ENCODE results near the gene TNFRSF4.
"Not testable (repeated sequence)": the region's sequence is repeated elsewhere in the genome, so short reads cannot be mapped to it uniquely, and the experiment has no call there.

The TNFRSF4 gene

DNA sequence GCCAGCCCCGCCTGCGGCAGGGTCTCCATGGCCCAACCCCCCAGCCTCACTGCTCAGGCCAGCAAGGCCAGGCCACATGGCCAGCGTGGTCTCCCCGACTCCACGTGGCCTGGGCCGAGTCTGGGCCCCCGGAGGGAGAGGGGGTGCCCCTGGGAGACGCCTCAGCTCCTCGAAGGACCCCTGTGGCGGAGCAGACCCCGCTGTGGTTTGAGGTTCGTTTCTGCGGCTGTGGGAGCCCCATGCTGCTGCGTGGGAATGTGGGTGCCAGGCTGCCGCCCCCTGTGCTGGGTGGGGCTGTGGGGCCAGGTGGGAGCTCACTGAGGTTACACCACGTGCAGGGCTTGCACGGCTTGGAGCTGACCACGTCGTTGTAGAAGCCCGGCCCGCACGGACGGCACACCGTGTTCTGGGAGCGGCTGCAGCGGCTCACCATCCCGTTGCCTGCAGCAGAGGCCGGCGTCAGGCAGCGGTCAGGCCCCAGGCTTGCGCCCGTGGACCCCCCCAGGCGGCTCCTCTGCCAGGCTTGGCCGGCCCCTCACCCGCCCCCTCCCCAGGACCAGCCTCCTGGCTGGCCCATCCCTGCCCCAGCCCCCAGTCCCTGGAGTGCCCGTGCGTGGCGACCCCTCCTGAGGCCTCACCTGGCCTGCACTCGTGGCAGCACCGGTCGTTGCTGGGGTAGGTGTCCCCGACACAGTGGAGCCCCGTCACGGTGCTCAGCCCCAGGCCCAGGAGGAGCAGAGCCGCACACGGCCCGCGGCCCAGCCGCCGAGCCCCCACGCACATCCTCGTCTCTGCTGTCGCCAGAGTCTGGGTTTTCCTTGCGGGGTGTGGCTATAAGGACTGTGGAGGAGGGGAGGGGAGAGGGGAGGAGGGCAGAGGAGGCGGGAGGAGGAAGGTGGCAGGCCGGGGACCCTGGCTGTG lies at the start of gene TNFRSF4:
TSS of gene TNFRSF4 (minus strand) at position 809 of the 921 bp plus-strand sequence. CDS start at position 783, 26 bp downstream.
- DNase-seq (ENCODE audit: low spot score) = no peak

GRCh38 chr1:1262758-1263157 lies 48.8 kb upstream of the TNFRSF4 start:
- DNase-seq (ENCODE audit: low spot score) = no peak

DNA sequence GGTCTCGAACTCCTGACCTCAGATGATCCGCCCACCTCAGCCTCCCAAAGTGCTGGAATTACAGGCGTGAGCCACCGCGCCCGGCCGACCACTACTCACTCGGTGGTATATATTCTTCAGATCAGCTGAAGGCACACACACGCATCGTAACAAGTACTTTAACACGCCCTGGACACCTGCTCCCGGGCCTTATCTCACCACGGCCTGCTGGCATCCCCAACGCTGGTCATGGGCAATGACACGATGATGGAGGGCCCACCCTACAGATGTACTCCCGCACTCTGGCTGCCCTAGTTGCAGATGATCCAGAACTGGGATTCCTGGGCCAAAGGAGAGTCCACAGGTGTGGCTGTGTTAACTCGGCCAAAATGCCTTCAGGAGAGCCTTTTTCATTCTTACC lies 48.1 kb upstream of the TNFRSF4 start:
- no peak for DNase-seq (ENCODE audit: low spot score)

- DNase-seq (ENCODE audit: low spot score) = no peak
Measured at GRCh38 chr1:1260843-1261560, 47.0 kb upstream of the TNFRSF4 start.

DNA sequence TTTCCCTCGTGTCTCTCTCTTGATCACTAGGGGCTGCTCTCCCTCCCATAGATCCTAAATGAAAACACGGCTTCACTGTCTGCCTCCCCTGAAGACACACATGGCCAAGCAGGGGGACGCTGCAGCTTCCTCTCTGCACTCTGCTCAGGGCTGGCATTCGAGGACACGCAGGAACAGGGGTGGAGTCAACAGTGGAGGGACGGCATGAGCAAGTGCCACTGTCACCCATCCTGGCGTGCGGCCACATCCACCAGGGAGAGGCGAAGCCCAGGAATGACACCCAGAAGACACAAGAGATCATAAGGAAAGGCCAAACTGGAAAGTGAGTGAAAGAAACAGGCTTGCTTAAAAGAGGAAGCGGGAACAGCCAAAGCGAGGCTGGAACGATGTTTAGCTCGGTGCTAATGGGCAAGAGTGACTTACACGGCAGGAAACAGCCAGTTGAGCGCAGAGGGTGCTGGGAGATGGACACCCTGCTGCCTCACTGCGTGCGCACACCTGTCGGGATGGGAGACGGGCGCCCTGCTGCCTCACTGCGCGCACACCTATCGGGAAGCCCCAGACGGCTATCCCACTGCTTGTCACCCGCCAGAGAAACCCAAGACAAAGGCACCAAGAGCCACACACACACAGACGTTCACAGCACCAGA lies 46.1 kb upstream of the TNFRSF4 start:
- DNase-seq (ENCODE audit: low spot score) = no peak

- DNase-seq (ENCODE audit: low spot score) = no peak
Measured at GRCh38 chr1:1259540-1259939, 45.6 kb upstream of the TNFRSF4 start.

DNA sequence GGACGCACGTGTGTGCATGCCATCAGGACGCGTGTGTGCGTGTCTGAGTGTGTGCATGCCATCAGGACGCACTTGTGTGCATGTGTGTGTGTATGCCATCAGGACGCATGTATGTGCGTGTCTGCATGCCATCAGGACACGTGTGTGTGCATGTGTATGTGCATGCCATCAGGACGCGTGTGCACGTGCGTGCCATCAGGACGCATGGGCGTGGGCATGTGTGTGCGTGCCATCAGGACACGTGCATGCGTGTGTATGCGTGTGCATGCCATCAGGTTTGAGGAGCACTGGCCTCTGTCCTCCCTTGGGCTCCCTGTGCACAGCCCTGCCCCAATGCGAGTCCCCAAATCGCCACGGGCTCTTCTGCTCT lies 45.2 kb upstream of the TNFRSF4 start:
- no peak for DNase-seq (ENCODE audit: low spot score)

DNA sequence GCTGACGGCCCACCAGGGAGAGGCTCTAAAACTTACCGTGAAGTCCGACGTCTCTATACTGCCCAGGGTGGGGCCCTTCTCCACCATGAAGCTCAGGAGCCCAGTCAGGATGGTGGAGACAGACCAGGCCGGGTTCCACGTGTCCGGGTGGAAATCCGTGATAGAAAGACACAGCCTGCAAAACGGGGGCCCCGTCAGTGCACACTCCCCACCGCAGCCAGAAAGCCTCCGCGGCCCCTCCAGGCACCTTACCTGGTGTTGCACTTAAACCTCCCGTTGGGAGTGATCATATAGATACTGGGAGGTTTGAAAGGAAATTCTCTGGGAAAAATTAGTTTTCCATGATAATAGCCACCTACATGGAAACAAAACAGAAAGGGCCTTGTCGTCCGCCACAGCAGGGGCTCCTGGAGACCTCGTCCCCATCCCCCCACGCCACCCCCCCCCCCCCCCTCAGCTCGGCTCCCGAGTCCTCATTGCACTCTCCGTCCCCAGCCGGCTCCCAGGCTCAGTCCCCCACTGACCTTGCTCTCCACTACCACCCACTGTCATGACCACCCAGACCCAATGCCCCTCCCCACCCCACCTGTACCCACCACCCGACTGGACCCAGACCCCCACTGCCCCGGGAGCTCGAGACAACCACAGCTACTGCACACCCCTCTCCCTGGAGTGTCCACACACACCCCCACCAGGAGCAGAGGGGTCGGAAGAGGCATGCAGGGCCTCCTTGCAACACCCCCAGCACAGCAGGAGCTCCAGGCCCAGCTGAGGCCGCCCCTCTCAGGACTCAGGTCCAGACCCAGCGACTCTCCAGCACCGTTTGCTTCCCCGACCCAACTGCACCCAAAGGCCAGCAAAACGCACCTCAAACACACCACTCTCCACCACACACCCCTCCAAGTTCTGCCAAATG lies 43.3 kb upstream of the TNFRSF4 start:
- DNase-seq (ENCODE audit: low spot score) = no peak

DNA sequence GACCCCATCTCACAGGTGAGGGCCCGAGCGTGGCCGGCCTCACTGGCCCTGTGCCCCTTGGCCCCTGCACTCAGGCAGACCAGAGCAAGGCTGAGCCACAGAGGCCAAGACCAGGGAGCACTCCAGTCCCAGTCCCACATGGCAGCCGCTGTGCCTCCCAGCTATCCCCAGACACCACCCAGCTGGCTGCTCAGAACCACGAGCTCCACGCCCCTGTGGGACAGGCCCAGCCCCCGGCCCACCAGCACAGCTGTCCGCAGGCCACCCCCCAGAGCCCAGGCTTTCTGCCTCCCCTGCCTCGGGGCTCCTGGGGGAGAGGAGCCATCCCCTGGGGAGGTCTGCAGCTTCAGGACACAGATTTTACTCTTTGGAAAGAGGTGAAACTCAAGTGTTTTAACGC lies 41.7 kb upstream of the TNFRSF4 start:
- DNase-seq (ENCODE audit: low spot score) = no peak

GRCh38 chr1:1255078-1255477 lies 41.1 kb upstream of the TNFRSF4 start:
- DNase-seq (ENCODE audit: low spot score) = no peak

DNA sequence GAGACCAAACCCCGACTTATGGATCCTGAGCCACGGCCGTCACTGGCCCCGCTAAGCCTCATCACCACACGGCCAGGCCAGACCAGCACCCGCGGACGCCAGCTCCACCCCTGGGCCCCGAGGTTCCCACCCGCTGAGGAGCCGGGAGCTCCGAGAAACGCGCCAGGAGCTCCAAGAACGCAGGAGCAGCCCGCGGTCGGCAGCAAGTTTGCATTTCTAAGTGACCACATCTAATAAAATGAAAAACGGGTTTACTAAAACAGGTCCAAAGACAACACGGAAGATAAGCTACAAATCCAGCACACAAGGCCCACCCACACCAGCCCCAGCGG lies 40.7 kb upstream of the TNFRSF4 start:
- DNase-seq (ENCODE audit: low spot score) = no peak

- no peak for DNase-seq (ENCODE audit: low spot score)
Measured at GRCh38 chr1:1253972-1254666, 40.2 kb upstream of the TNFRSF4 start.

- DNase-seq (ENCODE audit: low spot score) = no peak
Measured at GRCh38 chr1:1253314-1253713, 39.4 kb upstream of the TNFRSF4 start.

GRCh38 chr1:1250786-1251284 lies 36.9 kb upstream of the TNFRSF4 start:
- no peak for DNase-seq (ENCODE audit: low spot score)

- not testable (repeated sequence) for DNase-seq (ENCODE audit: low spot score)
Measured at GRCh38 chr1:1248009-1248913, 34.3 kb upstream of the TNFRSF4 start.

DNA sequence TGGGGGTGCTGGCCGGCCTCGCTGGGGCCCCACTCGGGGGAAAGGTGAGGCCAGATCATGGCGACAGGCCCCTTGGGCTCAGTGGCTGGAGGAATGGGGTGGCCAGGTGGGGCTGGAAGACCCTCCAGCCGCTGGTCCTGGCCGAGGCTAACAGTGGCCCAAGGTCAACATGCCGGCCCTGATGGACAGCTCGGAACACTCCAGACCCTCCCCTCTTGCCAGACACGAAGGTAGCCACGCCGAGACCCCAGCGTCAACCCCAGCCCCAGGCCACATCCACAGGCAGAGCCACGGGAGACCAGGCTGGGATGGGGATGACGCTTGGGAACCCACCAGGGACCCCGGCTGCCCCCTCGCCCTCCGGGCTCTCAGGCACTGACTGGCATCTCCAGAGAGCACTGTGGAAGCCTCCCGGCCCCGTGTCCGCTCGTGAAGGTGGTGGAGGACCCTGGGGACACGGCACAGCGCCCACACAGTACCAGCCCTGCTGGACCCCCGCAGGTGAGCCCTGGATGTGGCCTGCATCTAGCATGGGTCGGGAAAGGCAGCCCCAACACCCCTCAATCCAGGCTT lies 33.5 kb upstream of the TNFRSF4 start:
- DNase-seq (ENCODE audit: low spot score) = no peak

DNA sequence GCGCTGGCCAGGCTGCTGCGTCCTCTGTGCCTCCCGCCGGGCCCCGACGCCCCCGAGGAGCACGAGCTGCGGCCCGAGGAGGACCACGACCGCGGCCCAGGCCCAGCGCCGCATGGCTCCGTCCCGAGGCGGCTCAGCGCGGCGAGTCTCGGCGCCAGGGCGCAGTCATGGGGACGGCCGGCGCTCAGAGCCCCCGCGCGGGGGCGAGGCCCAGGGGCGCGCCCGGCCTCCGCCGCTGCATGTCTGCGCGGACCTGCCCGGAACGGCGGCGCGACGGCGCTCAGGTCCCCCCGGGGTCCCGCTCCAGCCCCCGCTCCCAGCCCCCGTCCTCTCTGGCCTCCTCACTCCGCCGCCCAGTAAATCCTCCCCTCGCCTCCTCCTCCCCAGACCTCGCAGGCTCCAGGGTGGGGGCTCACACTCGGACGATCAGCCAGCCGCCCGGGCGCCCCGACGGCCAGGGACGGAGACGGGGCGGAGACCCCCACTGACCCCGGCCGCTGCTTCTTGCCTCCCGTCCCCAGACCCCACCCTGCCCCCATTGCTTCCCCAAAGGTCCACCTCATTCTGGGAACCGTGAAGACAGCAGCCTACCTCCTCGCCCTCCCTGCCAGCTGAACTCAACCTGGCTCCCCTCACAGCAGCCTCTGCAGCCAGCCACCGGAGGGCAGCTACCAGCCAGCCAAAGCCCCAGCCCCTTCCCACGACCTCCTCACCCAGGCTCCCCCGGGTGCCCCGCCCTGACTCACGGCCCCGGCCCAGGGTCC lies 32.8 kb upstream of the TNFRSF4 start, which contains the start of gene C1QTNF12:
TSS of gene C1QTNF12 (minus strand) at position 146 of the 764 bp plus-strand sequence. CDS start at position 114, 32 bp downstream.
- DNase-seq (ENCODE audit: low spot score) = no peak

DNA sequence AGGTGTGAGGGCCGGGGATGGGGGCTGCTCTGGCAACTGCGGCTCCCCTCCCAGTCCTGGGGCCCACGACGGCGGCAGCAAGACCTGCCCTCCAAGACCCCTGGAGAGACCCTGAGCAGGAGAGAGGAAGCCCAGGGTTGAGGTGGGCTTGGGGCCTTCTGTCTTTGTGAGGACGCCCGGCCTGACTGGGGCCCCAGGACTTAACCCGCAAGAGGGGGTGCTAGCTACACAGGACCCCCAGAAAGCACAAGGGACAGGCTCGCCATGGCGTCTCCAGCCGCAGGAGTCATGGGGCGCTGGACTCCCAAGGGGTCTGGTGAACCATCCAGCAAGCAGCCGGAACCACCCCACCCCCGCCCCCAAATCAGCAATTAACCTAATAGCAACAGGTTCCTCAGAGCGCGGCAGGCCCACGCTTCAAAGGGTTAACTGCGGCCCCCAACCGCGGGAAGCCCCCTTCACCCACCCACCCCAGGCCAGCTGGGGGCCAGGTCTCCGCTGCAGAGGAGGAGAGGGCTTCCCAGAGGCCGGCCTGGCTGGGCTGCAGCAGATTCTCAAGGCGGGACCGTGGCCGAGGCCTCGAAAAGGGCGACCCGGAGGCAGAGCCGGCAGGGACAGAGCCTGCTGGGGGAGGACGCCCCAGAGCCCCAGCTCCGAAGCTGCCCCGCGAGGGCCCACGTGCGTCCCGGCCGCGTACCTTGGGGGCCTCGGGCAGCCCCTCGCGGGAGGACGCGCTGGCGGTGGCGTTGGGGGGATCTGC lies 32.0 kb upstream of the TNFRSF4 start:
- no peak for DNase-seq (ENCODE audit: low spot score)
